Fibroblast of skin of right quadriceps (primary cell): ENCODE measurements around the gene BSN.
A peak's percentile ranks its signal among the peaks of the same experiment; 100 is the strongest.

ENCODE experiments used
- DNase-seq: peaks from one replicate; pipeline ENCODE4 v3.0.0-alpha.2; 2013

Gene BSN

DNA sequence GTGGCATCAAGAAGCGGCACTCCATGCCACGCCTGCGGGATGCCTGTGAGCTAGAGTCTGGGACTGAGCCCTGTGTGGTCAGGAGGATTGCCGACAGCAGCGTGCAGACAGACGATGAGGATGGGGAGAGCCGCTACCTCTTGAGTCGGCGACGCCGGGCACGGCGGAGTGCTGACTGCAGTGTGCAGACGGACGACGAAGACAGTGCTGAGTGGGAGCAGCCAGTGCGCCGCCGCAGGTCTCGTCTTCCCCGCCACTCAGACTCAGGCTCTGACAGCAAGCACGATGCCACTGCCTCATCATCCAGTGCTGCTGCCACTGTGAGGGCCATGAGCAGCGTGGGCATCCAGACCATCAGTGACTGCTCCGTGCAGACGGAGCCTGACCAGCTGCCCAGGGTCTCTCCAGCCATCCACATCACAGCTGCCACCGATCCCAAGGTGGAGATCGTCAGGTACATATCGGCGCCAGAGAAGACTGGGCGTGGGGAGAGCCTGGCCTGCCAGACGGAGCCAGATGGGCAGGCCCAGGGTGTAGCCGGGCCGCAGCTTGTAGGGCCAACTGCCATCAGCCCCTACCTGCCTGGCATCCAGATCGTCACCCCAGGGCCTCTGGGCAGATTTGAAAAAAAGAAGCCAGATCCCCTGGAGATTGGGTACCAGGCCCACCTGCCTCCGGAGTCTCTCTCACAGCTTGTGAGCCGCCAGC, 103.1 kb downstream of the BSN start:
- no peak for DNase-seq

DNA sequence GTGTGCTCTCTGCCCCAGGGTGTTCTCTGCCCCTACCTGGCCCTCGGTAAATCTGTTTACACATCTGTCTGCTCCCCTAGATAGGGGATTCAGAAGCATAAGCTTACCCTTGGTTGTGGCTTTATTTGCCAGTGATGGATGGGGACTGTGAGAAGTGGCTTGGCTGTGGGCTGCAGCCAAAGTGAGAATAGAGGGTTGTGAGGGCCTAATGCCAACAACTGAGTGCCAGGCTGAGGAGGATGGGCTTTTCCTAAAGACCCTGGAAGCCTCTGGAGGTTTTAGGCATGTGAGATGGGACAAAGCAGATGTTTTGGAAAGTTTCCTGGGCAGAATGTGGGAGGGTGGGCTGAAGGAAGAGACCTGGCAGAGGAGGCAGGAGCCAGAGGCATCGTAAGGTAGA, 104.4 kb downstream of the BSN start:
- DNase-seq, result no peak

DNA sequence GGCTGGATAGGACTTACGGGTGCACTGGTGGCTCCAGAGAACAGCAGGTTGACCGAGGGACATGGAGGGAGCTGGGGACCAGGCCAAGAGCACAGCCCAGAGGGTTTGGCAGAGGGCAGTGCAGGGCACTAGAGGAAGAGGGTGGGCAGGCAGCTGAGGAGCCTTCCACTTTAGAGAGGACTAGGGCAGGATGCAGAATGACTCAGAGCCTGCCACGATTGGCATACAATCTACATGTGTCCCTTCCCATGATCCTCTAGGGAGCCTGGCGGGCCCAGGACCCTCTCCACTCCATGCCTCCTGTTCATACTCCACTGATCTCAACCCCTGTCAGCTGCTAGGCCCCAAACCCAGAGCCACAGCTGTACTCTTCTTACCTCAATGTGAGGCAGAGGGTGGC, 105.5 kb downstream of the BSN start:
- no peak for DNase-seq

DNA sequence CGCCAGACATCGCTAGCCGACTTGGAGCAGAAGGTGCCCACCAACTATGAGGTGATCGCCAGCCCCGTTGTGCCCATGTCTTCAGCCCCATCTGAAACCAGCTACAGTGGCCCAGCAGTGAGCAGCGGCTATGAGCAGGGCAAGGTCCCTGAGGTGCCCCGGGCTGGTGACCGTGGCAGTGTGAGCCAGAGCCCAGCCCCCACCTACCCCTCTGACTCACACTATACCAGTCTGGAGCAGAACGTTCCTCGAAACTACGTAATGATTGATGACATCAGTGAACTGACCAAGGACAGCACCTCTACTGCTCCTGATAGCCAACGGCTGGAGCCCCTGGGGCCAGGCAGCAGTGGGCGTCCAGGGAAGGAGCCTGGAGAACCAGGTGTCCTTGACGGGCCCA, 107.0 kb downstream of the BSN start:
- no peak for DNase-seq

DNA sequence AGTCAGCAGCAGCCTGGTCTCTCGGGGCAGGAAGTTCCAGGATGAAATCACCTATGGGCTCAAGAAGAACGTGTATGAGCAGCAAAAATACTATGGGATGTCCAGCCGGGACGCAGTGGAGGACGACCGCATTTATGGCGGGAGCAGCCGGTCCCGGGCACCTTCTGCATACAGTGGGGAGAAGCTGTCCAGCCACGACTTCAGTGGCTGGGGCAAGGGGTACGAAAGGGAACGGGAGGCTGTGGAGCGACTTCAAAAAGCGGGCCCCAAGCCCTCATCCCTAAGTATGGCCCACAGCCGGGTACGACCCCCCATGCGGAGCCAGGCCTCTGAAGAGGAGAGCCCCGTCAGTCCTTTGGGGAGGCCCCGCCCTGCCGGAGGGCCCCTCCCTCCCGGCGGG, 107.7 kb downstream of the BSN start:
- no peak for DNase-seq

DNA sequence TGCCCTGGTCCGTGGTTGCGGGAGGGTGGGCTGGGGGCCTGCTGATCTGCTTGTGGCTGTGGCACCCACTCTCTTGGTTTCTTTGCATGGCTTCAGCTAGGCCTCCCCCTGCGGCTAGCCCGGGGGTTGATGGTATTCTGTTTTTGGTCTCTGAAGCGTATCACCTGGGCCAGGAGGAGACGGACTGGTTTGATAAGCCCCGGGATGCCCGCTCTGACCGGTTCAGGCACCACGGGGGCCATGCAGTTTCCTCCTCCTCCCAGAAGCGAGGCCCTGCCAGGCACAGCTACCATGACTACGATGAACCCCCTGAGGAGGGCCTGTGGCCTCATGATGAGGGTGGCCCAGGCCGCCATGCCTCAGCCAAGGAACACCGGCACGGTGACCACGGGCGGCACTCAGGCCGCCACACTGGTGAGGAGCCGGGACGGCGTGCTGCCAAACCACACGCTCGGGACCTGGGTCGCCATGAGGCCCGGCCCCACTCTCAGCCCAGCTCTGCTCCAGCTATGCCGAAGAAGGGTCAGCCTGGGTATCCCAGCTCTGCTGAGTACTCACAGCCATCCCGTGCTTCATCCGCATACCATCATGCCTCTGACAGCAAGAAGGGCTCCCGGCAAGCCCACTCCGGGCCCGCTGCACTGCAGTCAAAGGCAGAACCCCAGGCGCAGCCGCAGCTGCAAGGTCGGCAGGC, 108.6 kb downstream of the BSN start:
- DNase-seq, result no peak

DNA sequence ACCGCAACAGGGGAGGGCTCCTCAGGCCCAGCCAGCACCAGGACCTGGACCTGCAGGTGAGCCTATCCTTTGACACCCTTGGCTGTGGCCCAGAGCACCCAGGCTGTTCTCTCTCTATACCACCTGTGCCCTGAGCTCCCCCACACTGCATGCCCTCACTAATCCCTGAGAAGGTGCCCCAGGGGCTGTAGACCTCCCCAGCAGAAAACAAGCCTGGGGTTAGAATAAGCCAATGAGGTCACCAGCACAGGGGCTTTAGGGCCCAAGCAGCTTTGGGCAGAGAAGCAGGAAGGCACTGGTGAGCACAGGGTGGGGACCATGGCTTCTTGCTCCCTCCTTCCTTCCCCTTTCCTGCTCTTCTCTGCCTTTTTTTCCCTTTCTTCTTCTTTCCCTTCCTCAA, 109.6 kb downstream of the BSN start:
- no peak for DNase-seq

DNA sequence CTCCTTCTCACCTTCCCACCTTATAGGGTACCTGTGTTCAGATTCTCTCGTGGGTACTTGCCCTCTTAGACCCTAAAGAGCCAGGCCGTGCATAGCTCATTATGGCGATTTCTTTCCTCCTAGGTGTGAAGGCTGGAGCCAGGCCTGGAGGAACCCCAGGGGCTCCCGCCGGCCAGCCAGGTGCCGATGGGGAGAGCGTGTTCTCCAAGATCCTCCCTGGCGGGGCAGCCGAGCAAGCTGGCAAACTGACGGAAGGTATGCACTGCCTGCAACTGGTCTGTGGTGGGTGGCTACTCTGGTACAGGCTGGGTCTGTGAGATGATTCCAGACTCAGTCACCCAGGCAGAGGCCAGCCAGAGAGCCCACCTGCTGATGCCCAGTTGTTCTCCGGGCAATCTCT, 110.0 kb downstream of the BSN start:
- no peak for DNase-seq

DNA sequence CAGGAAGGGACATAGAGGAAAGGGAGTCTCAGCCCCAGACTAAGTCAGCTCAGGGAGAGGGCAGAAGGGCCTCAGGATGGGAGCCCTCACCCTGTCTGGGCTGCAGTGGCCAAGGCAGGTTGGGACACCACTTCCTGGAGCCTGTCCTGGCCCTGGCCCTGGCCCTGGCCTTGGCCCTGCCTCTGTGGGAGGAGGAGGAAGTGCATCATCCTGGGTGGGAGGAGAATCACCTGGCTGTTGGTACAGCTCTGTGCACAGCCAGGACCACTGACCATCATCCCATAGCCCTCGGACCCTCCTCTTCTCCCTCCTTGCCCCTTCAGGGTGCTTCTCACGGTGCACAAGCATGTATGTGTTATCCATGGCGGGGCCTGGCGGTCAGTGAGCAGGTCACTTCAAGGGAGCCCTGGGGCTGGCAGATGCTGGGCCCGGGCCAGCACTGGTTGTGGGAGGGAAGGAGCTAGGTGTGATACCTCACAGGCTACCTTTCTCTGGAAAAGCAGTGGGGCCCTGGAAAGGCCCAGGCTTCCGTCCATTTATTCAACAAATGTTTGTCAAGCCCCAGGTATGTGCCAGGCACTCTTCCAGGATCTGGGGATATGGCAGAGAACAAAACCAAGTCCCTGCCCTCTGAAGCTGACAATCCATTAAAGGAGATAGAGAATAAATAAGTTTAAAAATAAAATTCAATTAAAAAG, 111.7 kb downstream of the BSN start:
- no peak for DNase-seq

DNA sequence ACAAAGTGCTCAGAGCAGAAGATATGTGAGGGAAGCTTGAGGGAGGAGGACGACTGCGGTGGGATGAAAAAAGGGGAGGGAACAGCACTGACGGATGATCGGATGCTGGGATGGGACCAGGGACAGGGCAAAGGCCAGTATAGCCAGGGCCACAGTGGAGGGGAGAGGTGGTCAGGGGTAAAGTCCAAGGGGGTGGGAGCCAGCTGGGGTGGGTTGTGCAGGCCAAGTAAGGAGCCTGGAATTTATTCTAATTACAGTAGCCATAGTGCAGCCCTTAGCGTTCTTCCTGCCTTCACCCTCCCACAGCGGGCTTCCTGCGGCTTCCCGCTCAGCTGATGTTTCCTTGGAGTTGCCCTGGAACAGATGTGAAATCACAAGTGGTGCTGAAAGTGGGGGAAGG, 112.3 kb downstream of the BSN start:
- DNase-seq, result peak; percentile 40

DNA sequence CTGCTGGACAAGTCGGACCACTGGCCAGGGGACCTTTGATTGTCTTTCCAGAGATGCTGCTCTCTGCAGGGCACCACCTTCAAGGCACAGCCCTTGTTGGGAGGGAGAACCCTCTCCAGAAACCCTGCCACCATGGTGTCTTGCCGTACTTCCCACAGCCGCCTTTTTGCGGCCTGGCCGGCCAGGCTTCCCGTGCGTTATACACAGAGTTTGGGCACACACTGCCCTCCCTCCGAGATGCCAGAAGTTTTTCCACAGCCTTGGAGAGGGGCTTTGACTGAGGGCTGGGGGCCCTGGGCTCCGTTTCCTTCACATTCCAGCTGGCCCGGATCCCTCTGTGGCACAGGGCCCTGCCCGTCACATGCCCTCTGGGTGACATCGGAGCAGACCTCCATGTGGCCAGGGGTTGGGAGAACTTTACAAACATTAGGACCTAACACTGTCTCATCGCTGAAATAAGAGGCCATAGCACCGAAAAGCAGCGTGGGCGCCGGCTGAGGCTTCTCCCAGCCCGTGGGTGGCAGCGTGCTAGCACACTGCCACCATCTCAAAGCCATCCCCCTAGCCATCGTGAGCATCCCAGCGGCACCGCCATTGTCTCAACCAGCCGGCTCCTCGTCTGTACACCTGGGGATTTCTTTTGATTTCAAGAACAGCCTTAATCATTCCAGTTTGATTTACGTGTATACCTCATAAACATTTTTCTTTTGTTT, 113.6 kb downstream of the BSN start:
- no peak for DNase-seq

DNA sequence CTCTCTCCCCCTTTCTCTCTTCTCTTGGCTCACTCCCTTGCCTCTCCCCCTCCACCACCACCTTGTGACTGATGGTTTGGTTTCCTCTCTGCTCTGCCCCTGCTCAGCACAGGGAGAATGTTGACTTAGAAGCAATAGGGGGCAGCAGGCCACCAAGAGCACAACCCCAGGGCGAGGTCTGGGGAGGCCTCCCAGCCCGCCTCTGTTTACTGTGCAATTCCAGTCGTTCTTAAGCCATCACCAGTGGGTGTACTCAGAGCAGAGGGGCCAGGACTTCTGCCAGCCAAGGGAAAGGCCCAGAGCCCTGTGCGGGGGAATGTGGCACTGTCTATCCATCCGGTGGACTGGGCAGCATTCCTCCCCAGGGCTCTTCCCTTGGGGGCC, 114.1 kb downstream of the BSN start:
- DNase-seq, result no peak

DNA sequence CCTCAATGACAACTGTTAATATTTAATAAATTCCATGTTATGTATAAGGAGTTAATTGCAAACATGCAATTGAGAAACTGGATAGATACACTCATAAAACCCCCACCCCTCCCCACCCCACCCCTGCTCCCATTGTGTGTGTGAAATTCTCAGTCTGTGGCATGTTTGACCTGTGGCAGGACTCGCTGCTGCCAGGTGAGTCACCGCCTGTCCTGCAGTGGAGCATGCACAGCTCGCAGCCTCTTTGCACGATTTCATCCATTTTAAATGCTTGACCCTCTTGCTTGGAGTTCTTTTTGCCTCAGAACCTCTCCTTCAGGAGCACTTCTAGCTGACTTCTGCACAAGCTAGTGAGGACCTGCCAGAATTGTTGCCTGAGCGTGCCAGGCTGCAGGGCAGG, 114.6 kb downstream of the BSN start:
- no peak for DNase-seq

DNA sequence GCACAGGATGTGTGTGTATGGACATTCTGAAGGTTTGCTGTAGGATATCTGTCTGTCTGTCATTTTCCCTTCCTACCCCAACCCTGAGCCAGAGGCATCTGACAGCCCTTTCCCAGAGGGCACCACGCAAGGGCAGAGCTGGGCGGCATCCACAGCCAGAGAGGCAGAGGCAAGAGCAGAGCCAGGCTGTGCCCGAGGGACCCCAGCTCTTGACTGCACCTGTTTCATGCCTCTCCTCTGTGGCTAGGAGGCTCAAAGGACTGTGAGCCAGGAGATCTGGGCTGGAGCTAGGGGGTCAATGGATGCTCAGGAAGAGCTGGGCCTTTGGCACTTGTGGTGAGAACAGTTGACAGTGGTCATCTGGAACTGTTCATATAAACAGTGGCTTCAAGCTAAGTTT, 115.1 kb downstream of the BSN start:
- DNase-seq, result no peak

DNA sequence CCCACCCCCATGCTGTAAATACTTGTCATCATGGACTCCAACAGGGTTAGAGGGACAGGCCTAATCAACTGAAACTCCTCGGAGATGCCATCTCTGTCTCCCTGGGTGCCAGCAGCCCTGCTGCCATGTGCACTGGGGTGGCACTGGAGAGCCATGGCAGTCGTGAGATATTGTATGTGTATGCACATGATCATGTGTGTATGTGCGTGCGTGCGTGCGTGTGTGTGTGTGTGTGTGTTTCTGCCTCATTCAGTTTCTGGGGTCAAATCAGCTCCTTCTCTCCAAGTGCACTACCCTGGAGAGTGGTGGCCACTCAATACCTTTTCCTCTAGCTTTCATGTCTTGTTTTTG, 116.6 kb downstream of the BSN start:
- no peak for DNase-seq

DNA sequence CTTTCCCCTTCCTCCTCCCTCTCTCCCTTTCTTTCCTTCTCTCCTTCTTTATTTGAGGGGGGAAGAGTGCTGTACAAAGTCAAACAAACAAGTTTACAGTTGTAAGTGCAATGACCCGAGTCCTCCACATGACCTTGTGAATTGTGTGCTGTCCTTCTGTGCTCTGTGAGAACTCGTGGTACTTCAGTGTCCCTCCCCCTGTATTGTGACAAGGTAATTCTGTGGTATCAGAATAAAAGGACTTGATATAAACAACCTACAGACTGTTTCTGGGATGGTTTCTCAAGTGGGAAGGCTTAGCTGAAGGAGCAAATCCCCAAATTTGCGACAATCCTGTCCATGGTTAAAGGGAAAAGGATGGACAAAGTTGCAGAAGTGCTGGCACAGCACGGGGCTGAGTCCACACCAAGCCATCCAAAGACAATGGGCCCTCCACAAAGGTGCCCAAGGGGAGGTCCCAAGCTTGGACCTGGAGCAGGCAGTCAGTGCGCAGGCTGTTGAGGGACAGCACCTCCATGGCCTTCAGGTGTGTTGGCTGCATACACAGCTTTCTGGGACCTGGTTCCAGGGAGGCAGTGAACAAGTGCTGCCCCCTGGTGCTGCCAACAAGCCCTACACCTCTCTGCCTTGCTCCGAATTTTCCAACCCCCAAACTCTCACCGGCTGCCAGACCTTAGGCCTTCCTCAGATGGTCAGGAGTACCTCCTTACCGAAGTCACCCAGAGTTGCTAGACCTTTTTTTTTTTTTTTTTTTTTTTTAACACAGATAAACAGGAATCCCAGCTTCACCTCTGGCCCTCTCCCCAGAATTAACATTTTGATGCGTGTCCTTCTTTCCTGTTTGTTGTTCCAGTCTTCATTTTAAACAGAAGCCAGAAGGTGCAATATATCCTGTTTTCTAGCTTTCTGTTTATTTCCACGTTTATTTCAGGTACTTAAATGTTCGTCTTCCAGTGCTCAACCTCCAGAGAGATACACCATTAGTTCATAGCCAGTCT, 117.3 kb downstream of the BSN start:
- DNase-seq, result peak; percentile 52

DNA sequence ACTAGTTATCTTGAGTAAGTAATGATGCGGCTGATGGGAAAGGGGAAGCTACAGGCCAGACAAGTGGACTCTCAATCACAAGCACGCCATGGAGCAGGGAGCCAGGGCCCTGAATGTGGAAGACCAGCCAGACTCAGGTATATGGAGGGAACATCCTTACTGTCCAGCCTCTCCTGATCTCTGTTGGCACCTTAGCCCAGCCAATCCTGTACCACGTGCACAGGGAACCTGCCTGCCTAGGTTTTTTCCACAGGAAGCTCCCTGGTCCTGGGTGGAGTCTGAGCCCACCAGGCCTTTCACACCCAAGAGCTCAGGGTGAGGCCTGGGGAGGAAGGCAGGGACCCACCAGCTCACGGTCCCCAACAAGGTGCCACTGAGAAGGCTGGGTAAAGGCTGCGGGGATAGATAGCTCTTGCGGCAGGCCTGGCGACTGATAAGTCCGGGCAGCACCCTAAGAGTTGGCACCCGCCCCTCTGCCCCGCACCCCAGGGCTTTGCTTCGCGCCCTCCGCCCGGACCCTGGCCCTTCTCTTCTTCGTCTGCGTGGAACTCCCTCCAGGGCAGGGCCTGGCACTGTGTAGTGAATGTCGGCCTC, 118.9 kb downstream of the BSN start:
- DNase-seq, result no peak

DNA sequence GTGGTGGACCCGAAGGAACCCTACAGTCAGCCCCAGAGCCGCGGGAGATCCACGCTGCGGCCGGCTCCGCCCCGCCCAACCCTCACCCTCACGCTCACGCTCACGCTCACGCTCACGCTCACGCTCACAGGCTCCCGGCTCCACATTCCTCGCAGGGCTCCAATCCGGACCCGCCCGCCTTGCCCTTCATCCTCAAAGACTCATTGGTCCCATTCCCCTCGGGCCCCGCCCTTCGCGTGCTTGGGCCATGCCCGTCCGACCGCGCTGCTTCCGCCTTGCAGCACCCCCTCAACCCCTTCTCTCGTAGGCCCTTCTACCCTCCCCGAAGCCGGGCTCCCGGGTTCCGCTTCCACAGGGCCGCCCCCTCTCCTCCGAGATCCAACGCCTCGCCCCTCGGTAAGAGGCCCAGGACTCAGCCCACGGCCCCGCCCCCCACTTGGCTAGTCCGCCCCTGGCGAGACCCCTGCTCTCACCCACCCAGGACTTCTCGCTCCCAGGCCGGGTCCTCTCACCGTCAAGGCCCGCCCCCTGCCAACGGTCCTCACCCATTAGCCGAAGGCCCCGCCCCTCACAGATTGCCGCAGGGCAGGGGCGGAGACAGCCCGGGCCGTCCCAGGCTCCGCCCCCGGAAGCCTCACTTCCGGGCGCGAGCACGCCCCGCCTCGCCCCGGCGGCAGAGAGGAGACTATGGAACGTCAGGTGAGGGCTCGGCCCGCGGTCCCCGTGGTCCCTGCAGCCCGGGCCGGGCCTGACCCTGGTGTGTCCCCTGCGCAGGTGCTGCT, 119.6 kb downstream of the BSN start, which contains the start of gene APEH:
APEH (plus strand) TSS at position 637 of the 782 bp plus-strand sequence; CDS start at position 688, 51 bp downstream.
- DNase-seq, result peak; percentile 98

DNA sequence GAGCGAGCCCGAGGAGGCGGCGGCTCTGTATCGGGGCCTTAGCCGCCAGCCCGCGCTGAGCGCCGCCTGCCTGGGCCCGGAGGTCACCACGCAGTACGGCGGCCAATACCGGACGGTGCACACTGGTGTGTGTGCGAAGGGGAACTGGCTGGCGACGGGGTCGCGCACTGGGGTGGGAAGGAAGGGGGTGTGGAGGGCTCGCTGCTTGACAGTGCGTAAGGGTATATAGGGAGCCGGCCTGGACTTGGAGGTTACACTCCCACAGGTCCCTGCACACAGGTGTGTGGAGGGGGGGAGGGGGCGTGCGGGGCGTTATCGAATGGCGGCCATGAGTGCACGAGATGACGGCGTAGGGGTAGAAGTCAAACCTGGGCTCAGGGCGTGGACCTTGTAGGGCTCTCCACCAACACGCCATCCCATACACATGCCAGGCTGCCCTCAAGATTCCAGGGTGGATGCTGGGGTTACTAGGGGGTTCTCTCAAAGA, 120.3 kb downstream of the BSN start:
- no peak for DNase-seq

DNA sequence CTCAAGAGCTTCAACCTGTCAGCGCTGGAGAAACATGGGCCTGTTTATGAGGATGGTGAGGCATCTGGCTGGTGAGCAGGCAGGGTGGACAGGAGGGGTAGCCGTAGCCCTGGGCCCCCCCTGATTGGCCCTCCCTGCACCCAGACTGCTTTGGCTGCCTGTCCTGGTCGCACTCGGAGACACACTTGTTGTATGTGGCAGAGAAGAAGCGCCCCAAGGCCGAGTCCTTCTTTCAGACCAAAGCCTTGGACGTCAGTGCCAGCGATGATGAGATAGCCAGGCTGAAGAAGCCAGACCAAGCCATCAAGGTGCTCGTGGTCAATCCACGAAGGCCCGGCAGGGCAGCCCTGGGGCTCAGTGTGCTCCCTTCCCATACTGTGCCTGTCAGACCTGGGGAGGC, 121.6 kb downstream of the BSN start:
- DNase-seq, result no peak
